ENCODE results near the gene CLIC2.
"Not testable (repeated sequence)": the region's sequence is repeated elsewhere in the genome, so short reads cannot be mapped to it uniquely, and the experiment has no call there.

CLIC2 gene

DNA sequence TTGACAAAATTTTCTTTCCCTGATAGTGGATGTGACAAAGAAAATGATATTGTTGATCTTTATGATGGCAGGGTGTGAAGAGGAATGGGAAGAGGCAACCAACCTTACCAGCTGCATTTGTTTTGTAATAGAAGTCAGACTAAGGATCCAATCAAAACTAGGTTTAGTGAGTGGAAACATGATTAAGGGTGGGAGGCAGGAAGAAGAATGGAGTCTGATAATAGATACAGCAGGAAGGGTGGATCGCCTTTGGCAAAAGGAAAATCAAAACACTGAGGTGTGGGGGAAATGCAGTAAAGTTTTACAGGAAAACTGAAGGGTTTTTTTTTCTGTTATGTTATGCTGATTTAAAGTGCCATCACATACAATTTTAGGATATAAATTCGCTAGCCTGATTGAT lies 3.4 kb downstream of the CLIC2 start:
- Histone ChIP-seq H3K36me3 (ENCODE audit: insufficient read depth, low read length) (no peaks in the 10 kb centered on the region), H3K27ac (ENCODE audit: low read depth, low read length) (no peak overlapping the region), H3K79me2 (ENCODE audit: control insufficient read depth, insufficient read depth, low read length, unreplicated experiment) (peaks cover 8% of the 10 kb centered on the region), H2AFZ (ENCODE audit: low read length, unreplicated experiment) (no peak overlapping the region), H3K4me3 (ENCODE audit: low read depth, low read length) (no peak overlapping the region), H3K27me3 (ENCODE audit: insufficient read depth, low read length) (no peaks in the 10 kb centered on the region), H3K4me1 (ENCODE audit: control insufficient read depth, insufficient read depth, low read length, unreplicated experiment) (no peaks in the 10 kb centered on the region)

DNA sequence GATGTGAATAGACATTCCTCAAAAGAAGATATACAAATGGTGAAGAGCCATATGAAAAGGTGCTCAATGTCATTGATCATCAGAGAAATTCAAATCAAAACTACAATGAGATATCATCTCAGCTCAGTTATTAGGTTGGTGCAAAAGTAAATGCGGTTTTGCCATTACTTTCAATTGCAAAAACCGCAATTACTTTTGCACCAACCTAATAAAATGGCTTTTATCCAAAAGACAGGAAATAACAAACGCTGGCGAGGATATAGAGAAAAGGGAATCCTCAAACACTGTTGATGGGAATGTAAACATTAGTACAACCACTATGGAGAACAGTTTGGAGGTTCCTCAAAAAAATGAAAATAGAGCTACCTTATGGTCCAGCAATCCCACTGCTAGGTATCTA lies 5.1 kb downstream of the CLIC2 start:
- Histone ChIP-seq H3K27me3 (ENCODE audit: insufficient read depth, low read length) (no peaks in the 10 kb centered on the region), H3K79me2 (ENCODE audit: control insufficient read depth, insufficient read depth, low read length, unreplicated experiment) (peaks cover 8% of the 10 kb centered on the region), H3K4me3 (ENCODE audit: low read depth, low read length) (no peak overlapping the region), H3K4me1 (ENCODE audit: control insufficient read depth, insufficient read depth, low read length, unreplicated experiment) (no peaks in the 10 kb centered on the region), H2AFZ (ENCODE audit: low read length, unreplicated experiment) (no peak overlapping the region), H3K36me3 (ENCODE audit: insufficient read depth, low read length) (no peaks in the 10 kb centered on the region), H3K27ac (ENCODE audit: low read depth, low read length) (no peak overlapping the region)

DNA sequence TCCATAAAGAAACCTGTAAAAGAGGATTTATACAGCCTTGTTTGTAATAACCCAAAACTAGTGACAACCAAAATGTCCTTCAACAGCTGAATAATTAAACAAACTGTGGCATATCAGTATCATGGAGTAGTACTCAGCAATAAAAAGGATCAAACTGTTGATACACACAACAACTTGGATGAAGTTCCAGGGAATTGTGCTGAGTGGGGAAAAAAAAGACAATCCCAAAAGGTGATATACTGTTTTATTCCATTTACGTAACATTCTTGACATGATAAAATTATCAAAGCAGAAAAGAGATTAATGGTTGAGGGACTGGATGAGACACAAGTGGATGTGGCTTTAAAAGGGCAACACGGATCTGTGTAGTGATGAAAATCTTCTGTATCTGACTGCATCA lies 7.8 kb downstream of the CLIC2 start:
- H3K79me2 ChIP-seq (ENCODE audit: control insufficient read depth, insufficient read depth, low read length, unreplicated experiment), result no peaks in the 10 kb centered on the region
- H3K27ac ChIP-seq (ENCODE audit: low read depth, low read length), result no peak overlapping the region
- H3K4me3 ChIP-seq (ENCODE audit: low read depth, low read length), result no peak overlapping the region
- H2AFZ ChIP-seq (ENCODE audit: low read length, unreplicated experiment), result no peak overlapping the region
- no peaks in the 10 kb centered on the region for H3K4me1 ChIP-seq (ENCODE audit: control insufficient read depth, insufficient read depth, low read length, unreplicated experiment)
- H3K27me3 ChIP-seq (ENCODE audit: insufficient read depth, low read length), result no peaks in the 10 kb centered on the region
- no peaks in the 10 kb centered on the region for H3K36me3 ChIP-seq (ENCODE audit: insufficient read depth, low read length)

DNA sequence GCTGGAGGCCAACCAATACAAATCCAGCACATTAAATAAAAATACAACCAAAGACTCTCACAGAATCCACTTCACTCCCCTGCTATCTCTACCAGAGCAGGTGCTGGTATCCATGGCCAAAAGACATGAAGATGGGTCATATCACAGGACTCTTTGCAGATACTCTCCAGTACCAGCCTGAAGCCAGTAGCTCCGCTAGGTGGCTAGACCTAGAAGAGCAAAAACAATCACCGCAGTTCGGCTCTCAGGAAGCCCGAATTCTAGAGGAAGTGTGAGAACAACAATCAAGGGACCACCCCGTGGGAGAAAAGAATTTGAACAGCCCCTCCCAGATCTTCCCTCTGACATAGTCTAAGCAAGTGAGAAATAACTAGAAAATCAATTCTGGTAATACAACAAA lies 20.2 kb downstream of the CLIC2 start:
- Histone ChIP-seq H3K4me1 (ENCODE audit: control insufficient read depth, insufficient read depth, low read length, unreplicated experiment) (no peaks in the 10 kb centered on the region), H3K27me3 (ENCODE audit: insufficient read depth, low read length) (no peaks in the 10 kb centered on the region), H3K36me3 (ENCODE audit: insufficient read depth, low read length) (no peaks in the 10 kb centered on the region), H3K27ac (ENCODE audit: low read depth, low read length) (no peak overlapping the region), H2AFZ (ENCODE audit: low read length, unreplicated experiment) (no peak overlapping the region), H3K4me3 (ENCODE audit: low read depth, low read length) (no peak overlapping the region), H3K79me2 (ENCODE audit: control insufficient read depth, insufficient read depth, low read length, unreplicated experiment) (no peaks in the 10 kb centered on the region)

DNA sequence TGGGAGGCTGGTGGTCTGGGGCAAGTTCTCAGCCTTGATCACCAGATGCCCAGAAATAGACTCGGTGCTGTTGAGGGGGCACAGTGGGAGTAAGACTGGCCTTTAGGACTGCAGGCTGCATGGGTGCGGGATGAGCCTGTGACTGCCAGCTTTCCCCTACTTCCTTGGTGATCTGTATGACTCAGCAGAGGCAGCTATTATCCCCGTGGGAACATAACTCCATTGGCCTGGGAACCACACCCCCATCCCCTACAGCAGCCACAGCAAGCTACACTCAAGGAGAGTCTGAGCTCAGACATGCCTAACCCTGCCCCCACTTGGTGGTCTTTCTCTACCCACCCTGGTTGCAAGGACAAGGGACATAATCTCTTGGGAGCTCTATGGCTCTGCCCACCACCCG lies 20.6 kb downstream of the CLIC2 start:
- H3K79me2 ChIP-seq (ENCODE audit: control insufficient read depth, insufficient read depth, low read length, unreplicated experiment), result no peaks in the 10 kb centered on the region
- no peak overlapping the region for H3K4me3 ChIP-seq (ENCODE audit: low read depth, low read length)
- H3K27ac ChIP-seq (ENCODE audit: low read depth, low read length), result no peak overlapping the region
- H3K4me1 ChIP-seq (ENCODE audit: control insufficient read depth, insufficient read depth, low read length, unreplicated experiment), result no peaks in the 10 kb centered on the region
- no peaks in the 10 kb centered on the region for H3K27me3 ChIP-seq (ENCODE audit: insufficient read depth, low read length)
- no peaks in the 10 kb centered on the region for H3K36me3 ChIP-seq (ENCODE audit: insufficient read depth, low read length)
- H2AFZ ChIP-seq (ENCODE audit: low read length, unreplicated experiment), result no peak overlapping the region

DNA sequence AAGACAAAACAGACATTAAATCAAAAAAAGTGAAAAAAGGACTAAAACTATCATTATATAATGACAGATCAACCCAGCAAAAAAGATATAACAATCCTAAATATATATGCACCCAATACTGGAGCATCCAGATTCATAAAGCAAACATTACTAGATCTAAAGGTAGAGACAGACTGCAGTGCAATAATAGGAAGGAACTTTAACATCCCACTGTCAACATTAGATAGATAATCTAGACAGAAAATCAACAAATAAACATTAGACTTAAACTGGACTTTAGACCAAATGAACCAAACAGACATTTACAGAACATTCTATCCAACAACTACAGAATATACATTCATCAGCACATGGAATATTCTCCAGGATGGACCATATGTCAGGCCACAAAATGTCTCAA lies 40.6 kb downstream of the CLIC2 start:
- H3K4me3 ChIP-seq (ENCODE audit: low read depth, low read length), result no peak overlapping the region
- no peaks in the 10 kb centered on the region for H3K79me2 ChIP-seq (ENCODE audit: control insufficient read depth, insufficient read depth, low read length, unreplicated experiment)
- no peaks in the 10 kb centered on the region for H3K36me3 ChIP-seq (ENCODE audit: insufficient read depth, low read length)
- H2AFZ ChIP-seq (ENCODE audit: low read length, unreplicated experiment), result no peak overlapping the region
- H3K4me1 ChIP-seq (ENCODE audit: control insufficient read depth, insufficient read depth, low read length, unreplicated experiment), result no peaks in the 10 kb centered on the region
- no peaks in the 10 kb centered on the region for H3K27me3 ChIP-seq (ENCODE audit: insufficient read depth, low read length)
- H3K27ac ChIP-seq (ENCODE audit: low read depth, low read length), result no peak overlapping the region

DNA sequence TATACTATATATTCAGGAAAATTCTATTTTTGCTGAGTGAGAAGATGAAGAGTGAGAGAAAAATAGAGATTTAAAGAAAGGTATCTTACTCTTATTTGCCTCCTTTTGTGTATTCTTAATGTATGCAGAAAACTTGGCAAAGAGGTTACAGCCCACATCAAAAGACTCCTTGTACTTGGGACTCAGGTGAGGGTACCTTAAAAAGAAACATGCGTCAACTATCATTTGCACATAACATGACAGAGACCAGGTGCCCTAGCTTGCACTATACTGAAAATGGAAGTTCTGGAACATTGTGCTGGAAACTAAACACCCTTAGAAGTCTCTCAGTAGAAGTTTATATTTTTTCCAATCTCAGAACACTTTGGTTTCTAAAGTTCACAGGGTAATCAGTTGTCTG lies 54.5 kb downstream of the CLIC2 start:
- no peaks in the 10 kb centered on the region for H3K4me1 ChIP-seq (ENCODE audit: control insufficient read depth, insufficient read depth, low read length, unreplicated experiment)
- H3K27me3 ChIP-seq (ENCODE audit: insufficient read depth, low read length), result no peaks in the 10 kb centered on the region
- H3K79me2 ChIP-seq (ENCODE audit: control insufficient read depth, insufficient read depth, low read length, unreplicated experiment), result no peaks in the 10 kb centered on the region
- H2AFZ ChIP-seq (ENCODE audit: low read length, unreplicated experiment), result no peak overlapping the region
- H3K27ac ChIP-seq (ENCODE audit: low read depth, low read length), result no peak overlapping the region
- no peak overlapping the region for H3K4me3 ChIP-seq (ENCODE audit: low read depth, low read length)
- no peaks in the 10 kb centered on the region for H3K36me3 ChIP-seq (ENCODE audit: insufficient read depth, low read length)

DNA sequence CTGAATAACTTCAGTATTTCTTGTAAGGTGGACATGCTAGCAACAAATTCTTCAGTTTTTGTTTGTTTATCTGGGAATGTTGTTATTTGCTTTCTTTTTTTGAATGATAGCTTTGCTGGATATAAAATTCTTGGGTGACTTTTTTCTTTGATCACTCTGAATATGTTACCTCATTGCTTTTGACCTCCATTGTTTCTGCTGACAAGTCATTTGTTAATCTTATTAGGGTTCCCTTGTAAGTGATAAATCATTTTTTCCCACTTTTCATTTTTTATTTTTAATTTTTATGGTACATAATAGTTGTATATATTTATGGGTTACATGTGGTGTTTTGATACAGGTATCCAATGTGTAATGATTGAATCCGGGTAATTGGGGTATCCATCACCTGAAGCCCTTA lies 63.4 kb downstream of the CLIC2 start:
- no peaks in the 10 kb centered on the region for H3K27me3 ChIP-seq (ENCODE audit: insufficient read depth, low read length)
- H3K4me3 ChIP-seq (ENCODE audit: low read depth, low read length), result no peak overlapping the region
- H3K4me1 ChIP-seq (ENCODE audit: control insufficient read depth, insufficient read depth, low read length, unreplicated experiment), result no peaks in the 10 kb centered on the region
- H3K27ac ChIP-seq (ENCODE audit: low read depth, low read length), result no peak overlapping the region
- H3K36me3 ChIP-seq (ENCODE audit: insufficient read depth, low read length), result no peaks in the 10 kb centered on the region
- no peaks in the 10 kb centered on the region for H3K79me2 ChIP-seq (ENCODE audit: control insufficient read depth, insufficient read depth, low read length, unreplicated experiment)
- no peak overlapping the region for H2AFZ ChIP-seq (ENCODE audit: low read length, unreplicated experiment)

DNA sequence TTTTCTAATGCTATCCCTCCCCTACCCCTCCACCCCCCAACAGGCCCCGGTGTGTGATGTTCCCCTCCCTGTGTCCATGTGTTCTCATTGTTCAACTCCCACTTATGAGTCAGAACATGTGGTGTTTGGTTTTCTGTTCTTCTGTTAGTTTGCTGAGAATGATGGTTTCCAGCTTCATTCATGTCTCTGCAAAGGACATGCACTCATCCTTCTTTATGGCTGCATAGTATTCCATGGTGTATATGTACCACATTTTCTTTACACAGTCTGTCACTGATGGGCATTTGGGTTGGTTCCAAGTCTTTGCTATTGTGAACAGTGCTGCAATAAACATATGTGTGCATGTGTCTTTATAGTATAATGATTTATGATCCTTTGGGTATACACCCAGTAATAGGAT lies 66.4 kb downstream of the CLIC2 start:
- H3K4me1 ChIP-seq (ENCODE audit: control insufficient read depth, insufficient read depth, low read length, unreplicated experiment); H3K27ac ChIP-seq (ENCODE audit: low read depth, low read length); H3K27me3 ChIP-seq (ENCODE audit: insufficient read depth, low read length); H3K79me2 ChIP-seq (ENCODE audit: control insufficient read depth, insufficient read depth, low read length, unreplicated experiment); H3K4me3 ChIP-seq (ENCODE audit: low read depth, low read length); H3K36me3 ChIP-seq (ENCODE audit: insufficient read depth, low read length); H2AFZ ChIP-seq (ENCODE audit: low read length, unreplicated experiment): not testable (repeated sequence)

DNA sequence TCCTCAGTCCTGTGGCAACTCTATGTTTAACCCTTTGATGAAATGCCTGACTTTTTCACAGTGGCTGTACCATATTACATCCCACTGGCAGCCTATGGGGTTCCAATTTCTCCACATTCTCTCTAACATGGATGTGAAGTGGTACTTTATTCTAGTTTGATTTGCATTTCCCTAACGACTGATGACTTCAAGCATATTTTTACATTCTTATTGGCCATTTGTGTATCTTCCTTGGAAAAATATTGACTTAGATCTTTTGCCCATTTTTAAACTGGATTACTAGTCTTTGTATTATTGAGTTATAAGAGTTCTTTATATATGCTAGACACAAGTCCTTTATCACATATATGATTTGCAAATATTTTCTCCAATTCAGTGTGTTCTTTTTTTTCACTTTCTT lies 68.0 kb downstream of the CLIC2 start:
- Histone ChIP-seq H3K27ac (ENCODE audit: low read depth, low read length) (no peak overlapping the region), H3K36me3 (ENCODE audit: insufficient read depth, low read length) (no peaks in the 10 kb centered on the region), H3K79me2 (ENCODE audit: control insufficient read depth, insufficient read depth, low read length, unreplicated experiment) (no peaks in the 10 kb centered on the region), H3K4me1 (ENCODE audit: control insufficient read depth, insufficient read depth, low read length, unreplicated experiment) (no peaks in the 10 kb centered on the region), H3K27me3 (ENCODE audit: insufficient read depth, low read length) (no peaks in the 10 kb centered on the region), H3K4me3 (ENCODE audit: low read depth, low read length) (no peak overlapping the region), H2AFZ (ENCODE audit: low read length, unreplicated experiment) (no peak overlapping the region)

DNA sequence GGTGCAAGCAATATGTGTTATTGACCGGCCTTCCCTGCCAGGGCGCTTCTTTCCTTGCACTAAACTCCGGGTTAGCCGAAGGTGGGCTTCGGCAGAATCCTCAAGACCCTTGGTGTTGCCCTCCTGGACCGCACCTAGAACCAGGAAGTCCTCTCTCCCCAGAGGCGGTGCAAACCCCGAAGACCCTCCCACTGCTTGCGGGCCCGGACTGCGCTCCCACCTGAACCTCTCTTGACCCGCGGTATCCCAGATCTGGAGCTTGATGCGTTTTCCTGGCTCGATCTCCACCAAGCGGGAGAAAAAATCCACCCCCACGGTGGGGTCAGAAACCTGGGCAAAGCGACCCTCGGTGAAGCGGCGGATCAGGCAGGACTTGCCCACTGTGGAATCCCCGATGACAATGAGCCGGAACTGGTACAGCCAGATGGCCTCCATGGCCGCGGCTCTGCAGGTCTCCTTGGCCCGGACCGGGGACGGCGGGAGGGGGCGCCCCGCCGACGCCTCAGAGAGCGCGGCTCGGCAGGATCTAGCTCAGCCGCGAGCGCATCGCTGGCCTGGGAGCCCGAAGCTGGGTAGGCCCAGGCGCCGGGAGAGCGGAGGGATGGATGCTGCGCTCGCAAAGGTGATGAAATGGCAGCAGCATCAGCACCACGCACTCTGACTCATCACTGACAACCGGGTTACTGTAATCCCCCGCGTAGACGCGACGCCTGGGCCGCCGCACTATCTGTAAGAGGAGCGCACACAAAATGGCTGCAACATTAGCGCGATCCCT lies 70.4 kb downstream of the CLIC2 start, which contains the start of gene RAB39B:
Gene RAB39B (minus strand): TSS at position 638 of the 775 bp plus-strand sequence. CDS start 203 bp downstream, at position 435.
- Histone ChIP-seq H2AFZ (ENCODE audit: low read length, unreplicated experiment) (no peak within 1 kb of the TSS), H3K27ac (ENCODE audit: low read depth, low read length) (no peak within 1 kb of the TSS), H3K4me1 (ENCODE audit: control insufficient read depth, insufficient read depth, low read length, unreplicated experiment) (no peaks in the 10 kb centered on the region), H3K4me3 (ENCODE audit: low read depth, low read length) (peak within 1 kb of the TSS; percentile 78), H3K79me2 (ENCODE audit: control insufficient read depth, insufficient read depth, low read length, unreplicated experiment) (no peaks in the 10 kb centered on the region), H3K27me3 (ENCODE audit: insufficient read depth, low read length) (no peaks in the 10 kb centered on the region), H3K36me3 (ENCODE audit: insufficient read depth, low read length) (no peaks in the 10 kb centered on the region)

All from ACC112 (cell line).